Epithelial cell of proximal tubule (primary cell): Measurements from ENCODE around the gene PTPN1. TPM values are rescaled to one million over a fixed set of nuclear protein-coding genes. Genes with fewer than 3 reads are reported as not detected.

Experiments used
- DNase-seq: peaks from one replicate; pipeline ENCODE4 v3.0.0-alpha.2; 2011; ENCODE audit warnings: low read depth
- H3K4me3 ChIP-seq: 2 replicates; pipeline ENCODE4 v1.5.1; 2011; ENCODE audit warnings: low read depth, mild to moderate bottlenecking, low read length
- total RNA-seq: library from RNA; depleted of rRNA; stranded (reverse); fragments of >200 nt; gene quantifications from 2 replicates; pipeline ENCODE4 v1.2.3, GENCODE V29; 2015
- TF ChIP-seq, protein P1 (sequence below): conservative IDR thresholded peaks from 2 replicates; pipeline ENCODE4 v1.5.1; 2012; ENCODE audit warnings: low read depth, mild to moderate bottlenecking, low read length

Gene PTPN1
- total RNA-seq, 1 donor from 2014 or later, result 41.7 TPM

DNA sequence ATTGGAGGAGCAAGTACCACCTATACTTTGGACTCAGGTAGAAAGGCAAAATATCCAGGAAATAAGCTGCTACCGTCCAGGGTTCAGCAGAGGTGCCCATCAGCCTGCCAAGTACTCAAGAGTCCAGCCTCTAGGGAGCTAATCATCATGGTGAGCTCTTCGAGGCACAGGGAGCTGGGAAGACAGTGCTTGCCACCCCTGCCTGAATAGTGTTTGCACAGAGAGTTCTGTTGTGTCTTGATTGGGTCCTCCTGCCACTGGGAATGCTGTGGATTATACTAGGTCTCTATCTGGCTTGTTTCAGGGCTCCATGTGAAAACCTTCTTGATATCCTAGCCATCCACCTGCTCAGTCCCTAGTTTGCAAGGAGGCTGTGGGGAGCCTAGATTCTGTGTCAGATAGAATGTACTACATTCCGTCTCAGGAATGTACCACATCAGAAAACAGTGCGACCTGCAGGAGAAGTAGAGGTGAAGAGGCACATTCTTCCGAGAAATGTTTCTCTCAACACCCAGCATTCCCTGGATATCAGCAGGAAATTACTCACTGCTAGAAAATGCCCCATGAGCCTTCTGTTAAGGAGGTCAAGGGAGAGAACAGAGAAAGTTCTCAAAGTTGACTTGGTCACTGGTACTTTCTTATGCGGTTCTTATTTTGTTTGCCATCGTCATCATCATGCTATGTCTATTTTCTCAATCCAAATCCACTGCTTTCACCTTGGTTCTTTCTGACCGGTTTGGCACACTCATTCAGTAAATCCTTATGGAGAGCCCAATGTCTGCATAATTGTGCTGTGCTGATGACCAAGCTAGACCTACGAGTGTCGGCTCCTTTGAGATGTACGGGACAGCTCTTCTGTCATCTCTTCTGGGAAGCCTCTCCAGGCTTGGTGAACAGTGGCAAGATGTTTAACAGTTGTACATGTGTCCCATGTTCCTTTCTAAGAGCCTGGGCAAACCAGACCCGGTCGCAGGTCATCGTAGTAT, 30.7 kb downstream of the PTPN1 start:
- peak; percentile 98 for DNase-seq
- TF ChIP-seq, protein P1, sequence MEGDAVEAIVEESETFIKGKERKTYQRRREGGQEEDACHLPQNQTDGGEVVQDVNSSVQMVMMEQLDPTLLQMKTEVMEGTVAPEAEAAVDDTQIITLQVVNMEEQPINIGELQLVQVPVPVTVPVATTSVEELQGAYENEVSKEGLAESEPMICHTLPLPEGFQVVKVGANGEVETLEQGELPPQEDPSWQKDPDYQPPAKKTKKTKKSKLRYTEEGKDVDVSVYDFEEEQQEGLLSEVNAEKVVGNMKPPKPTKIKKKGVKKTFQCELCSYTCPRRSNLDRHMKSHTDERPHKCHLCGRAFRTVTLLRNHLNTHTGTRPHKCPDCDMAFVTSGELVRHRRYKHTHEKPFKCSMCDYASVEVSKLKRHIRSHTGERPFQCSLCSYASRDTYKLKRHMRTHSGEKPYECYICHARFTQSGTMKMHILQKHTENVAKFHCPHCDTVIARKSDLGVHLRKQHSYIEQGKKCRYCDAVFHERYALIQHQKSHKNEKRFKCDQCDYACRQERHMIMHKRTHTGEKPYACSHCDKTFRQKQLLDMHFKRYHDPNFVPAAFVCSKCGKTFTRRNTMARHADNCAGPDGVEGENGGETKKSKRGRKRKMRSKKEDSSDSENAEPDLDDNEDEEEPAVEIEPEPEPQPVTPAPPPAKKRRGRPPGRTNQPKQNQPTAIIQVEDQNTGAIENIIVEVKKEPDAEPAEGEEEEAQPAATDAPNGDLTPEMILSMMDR, result peak; percentile 8
- H3K4me3 ChIP-seq, result no peak overlapping the region

DNA sequence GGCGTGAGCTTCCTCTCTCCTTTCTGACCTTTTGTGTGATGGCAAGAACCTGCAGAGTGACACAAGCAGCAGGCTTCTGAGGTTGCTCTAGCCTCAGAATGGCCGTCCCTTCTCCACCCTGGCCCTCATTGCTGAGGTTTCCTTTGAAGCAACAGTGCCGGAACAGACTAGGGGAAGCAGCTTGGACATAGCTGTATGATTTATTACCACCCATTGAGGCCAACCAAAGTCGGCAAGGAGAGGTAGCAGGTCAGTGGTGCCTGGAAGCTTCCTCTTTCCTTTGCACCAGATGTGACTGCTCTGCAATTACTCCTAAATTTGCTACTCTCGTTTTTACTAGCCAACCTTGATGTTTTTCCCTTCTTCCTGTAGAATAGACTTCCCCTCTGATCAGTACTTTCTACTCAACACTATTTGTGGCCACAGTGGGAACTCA, 31.4 kb downstream of the PTPN1 start:
- TF ChIP-seq, protein P1, result no peak
- no peak overlapping the region for H3K4me3 ChIP-seq
- DNase-seq, result no peak

DNA sequence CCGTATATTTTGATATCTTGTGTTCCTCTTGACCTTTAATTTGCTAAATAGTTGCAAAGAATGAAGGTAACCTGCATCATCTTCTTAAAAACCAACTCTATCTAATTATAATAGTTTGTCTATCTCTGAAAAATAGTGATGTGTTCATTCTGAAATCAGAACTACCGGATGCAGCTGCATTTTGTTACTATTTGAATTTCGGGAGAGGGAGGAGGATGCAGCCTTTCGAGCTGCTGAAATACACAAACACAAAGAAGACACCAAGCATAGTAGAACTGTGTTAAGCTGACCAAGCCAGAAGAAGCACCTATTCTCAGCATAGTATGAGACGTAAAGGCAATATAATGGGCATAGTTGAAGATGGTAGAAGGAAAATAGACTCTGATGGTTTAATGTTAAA, 33.1 kb downstream of the PTPN1 start:
- DNase-seq, result no peak
- no peak overlapping the region for H3K4me3 ChIP-seq
- TF ChIP-seq, protein P1, result no peak

DNA sequence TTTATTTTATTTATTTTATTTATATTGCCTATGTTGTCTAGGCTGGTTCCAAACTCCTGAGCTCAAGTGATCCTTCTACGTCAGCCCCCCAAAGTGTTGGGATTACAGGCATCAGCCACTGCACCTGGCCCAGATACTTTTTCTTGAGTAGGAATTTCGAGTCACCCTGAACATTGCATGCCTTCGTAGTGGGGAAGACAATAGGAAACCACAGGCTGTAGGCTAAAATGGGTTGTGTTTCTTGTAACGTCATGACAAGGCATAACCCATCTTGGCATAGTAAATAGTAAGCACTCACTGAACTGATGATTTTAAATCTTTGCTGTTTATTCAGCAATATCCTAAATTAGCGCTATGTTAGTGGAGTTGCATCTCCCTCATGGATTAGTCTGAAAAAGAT, 34.9 kb downstream of the PTPN1 start:
- DNase-seq, result no peak
- H3K4me3 ChIP-seq, result no peak overlapping the region
- TF ChIP-seq, protein P1, result no peak

DNA sequence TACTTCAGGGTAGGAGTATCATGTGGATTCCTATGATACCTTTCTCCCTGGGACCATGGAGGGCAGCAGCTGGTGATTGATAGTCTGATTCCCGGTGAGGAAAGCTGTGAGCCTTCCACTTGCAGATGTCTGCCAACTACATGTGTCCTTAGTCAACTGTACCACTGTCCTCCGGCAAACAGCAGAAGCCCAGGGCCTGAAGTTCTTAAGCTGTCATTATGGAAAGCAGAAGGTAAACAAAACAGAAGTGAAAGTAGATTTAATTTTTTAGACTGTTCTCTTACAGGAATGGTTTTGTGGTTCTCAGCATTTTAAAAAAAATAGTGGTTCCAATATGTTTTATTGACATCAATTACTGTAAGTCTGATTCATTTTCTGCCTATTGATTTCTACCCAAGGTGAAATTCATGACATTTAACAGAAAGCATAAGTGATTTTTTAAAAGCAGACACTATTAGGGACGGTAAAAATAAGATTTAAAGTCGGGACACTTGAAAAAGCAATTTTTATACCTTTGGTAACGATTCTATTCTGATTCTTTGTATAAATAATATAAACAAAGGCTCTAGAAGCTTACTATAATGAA, 36.6 kb downstream of the PTPN1 start:
- TF ChIP-seq, protein P1, result no peak
- no peak for DNase-seq
- no peak overlapping the region for H3K4me3 ChIP-seq

DNA sequence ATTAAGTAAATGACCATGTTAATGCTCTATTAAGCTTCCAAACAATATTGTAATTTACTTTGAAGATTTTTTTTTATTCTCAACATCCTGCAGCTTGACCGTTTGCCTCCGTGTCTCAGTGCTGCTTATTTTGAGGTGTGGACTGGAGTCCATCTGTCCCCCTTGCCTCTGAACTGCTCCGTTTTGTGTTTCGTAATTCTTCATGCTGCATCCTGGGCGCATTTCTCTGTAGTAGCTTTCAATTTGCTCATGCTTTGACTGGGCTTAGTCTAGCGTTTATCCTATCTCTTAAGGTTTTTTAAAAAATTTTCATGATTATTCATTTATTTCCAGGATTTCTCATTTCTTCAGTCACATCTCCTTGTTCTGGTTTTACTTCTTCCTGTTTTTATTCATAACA, 37.8 kb downstream of the PTPN1 start:
- H3K4me3 ChIP-seq, result no peak overlapping the region
- no peak for DNase-seq
- TF ChIP-seq, protein P1, result no peak
